Activated naive CD8-positive, alpha-beta T cell treated with anti-CD3 and anti-CD28 coated beads, Interleukin-2, amount 10 ng/mL, durations not matched to agents 7 days and 5 days (primary cell): ENCODE results near the gene SFXN3. TPM values are rescaled to one million over a fixed set of nuclear protein-coding genes. Genes with fewer than 3 reads are reported as not detected.

Source experiments
- ATAC-seq: fragments of 150-1000 bp; cut with Tn5 transposase; one replicate; pipeline ENCODE4 v1.10.0; 2021; ENCODE audit warnings: low read depth, moderate library complexity
- POLR2A ChIA-PET: fragments of 350-600 bp; sonication (Branson Sonifier 250); formaldehyde crosslinking; loops from one replicate; lab custom pipeline; 2021; ENCODE audit warnings: antibody characterized with exemption; lab: Charles Lee
- DNase-seq: peaks from one replicate; pipeline ENCODE4 v3.0.0; 2021
- H3K27ac Mint-ChIP-seq: one replicate; pipeline ENCODE4 v1.8.0; 2022; ENCODE audit warnings: mild to moderate bottlenecking, mixed read lengths
- H3K27me3 Mint-ChIP-seq: one replicate; pipeline ENCODE4 v1.8.0; 2022; ENCODE audit warnings: mild to moderate bottlenecking, moderate library complexity, mixed read lengths
- H3K36me3 Mint-ChIP-seq: one replicate; pipeline ENCODE4 v1.8.0; 2021; ENCODE audit warnings: mild to moderate bottlenecking, mixed read lengths
- H3K4me1 Mint-ChIP-seq: one replicate; pipeline ENCODE4 v1.8.0; 2021; ENCODE audit warnings: mixed read lengths
- H3K4me3 Mint-ChIP-seq: one replicate; pipeline ENCODE4 v1.8.0; 2022; ENCODE audit warnings: mild to moderate bottlenecking, moderate library complexity, mixed read lengths
- H3K9me3 Mint-ChIP-seq: one replicate; pipeline ENCODE4 v1.8.0; 2021; ENCODE audit warnings: mixed read lengths
- total RNA-seq, 2 experiments: library from RNA; stranded (reverse); gene quantifications; one replicate each; pipeline ENCODE4 v1.2.3, GENCODE V29; 2021

The SFXN3 gene
- total RNA-seq: 10 to 100 TPM; 66.1 to 68.6 TPM

GRCh38 chr10:101031128-101031795 is at the start of gene SFXN3, which contains the start of gene PDZD7:
Gene SFXN3, plus strand, starts transcription at chr10:101031234. Its CDS starts 3,461 bp downstream, at chr10:101034695.
Gene PDZD7, minus strand, starts transcription at chr10:101031129. Its CDS starts 910 bp downstream, at chr10:101030219.
- Mint-ChIP-seq H3K27me3 (peaks cover 10% of the 10 kb centered on the region), H3K27ac (peak within 1 kb of the TSS; percentile 95), H3K4me1 (peaks cover 20% of the 10 kb centered on the region), H3K36me3 (peaks cover 4% of the 10 kb centered on the region), H3K9me3 (no peaks in the 10 kb centered on the region), H3K4me3 (peak within 1 kb of the TSS; percentile 87)
- POLR2A ChIA-PET: interaction anchor here (0.5 to 3.2 kb wide), 13 partner anchors 8 to 118 kb away, joined by 3 to 33 read pairs (median 3); partner anchors contain the start of gene SLF2
- DNase-seq (peak; percentile 98), ATAC-seq (peak; percentile 88)

- no peak for DNase-seq
- H3K36me3 Mint-ChIP-seq: peaks cover 6% of the 10 kb centered on the region
- no peak overlapping the region for H3K4me3 Mint-ChIP-seq
- POLR2A ChIA-PET: no interaction called here
- no peak for ATAC-seq
- no peak overlapping the region for H3K27ac Mint-ChIP-seq
- peaks cover 11% of the 10 kb centered on the region for H3K4me1 Mint-ChIP-seq
- H3K9me3 Mint-ChIP-seq: no peaks in the 10 kb centered on the region
- H3K27me3 Mint-ChIP-seq: no peaks in the 10 kb centered on the region
Measured at GRCh38 chr10:100982916-100983830, 47.9 kb upstream of the SFXN3 start.

GRCh38 chr10:100983868-100984671 is 47.0 kb upstream of the SFXN3 start:
- Mint-ChIP-seq H3K4me1 (peaks cover 11% of the 10 kb centered on the region), H3K27ac (no peak overlapping the region), H3K9me3 (no peaks in the 10 kb centered on the region), H3K4me3 (no peak overlapping the region), H3K27me3 (no peaks in the 10 kb centered on the region), H3K36me3 (peaks cover 6% of the 10 kb centered on the region)
- POLR2A ChIA-PET: no interaction called here
- ATAC-seq (no peak), DNase-seq (peak; percentile 14)

GRCh38 chr10:100984672-100985177 is 46.3 kb upstream of the SFXN3 start:
- ATAC-seq (no peak), DNase-seq (peak; percentile 10)
- Mint-ChIP-seq H3K9me3 (no peaks in the 10 kb centered on the region), H3K27ac (no peak overlapping the region), H3K27me3 (no peaks in the 10 kb centered on the region), H3K36me3 (peaks cover 6% of the 10 kb centered on the region), H3K4me3 (no peak overlapping the region), H3K4me1 (peaks cover 12% of the 10 kb centered on the region)
- POLR2A ChIA-PET: interaction anchor here (5.1 kb wide), 1 partner anchor 13 kb away, joined by 36 read pairs; the partner anchor contains the start of gene LZTS2

- Mint-ChIP-seq H3K9me3 (no peaks in the 10 kb centered on the region), H3K4me1 (peaks cover 13% of the 10 kb centered on the region), H3K4me3 (no peak overlapping the region), H3K36me3 (peaks cover 7% of the 10 kb centered on the region), H3K27ac (no peak overlapping the region), H3K27me3 (no peaks in the 10 kb centered on the region)
- POLR2A ChIA-PET: interaction anchor here (5.1 kb wide), 1 partner anchor 13 kb away, joined by 36 read pairs; the partner anchor contains the start of gene LZTS2
- ATAC-seq (no peak), DNase-seq (peak; percentile 1)
Measured at GRCh38 chr10:100985336-100985735, 45.7 kb upstream of the SFXN3 start.

GRCh38 chr10:100986623-100986951 is 44.4 kb upstream of the SFXN3 start:
- Mint-ChIP-seq H3K4me1 (peaks cover 17% of the 10 kb centered on the region), H3K36me3 (peaks cover 19% of the 10 kb centered on the region), H3K27me3 (no peaks in the 10 kb centered on the region), H3K27ac (peak overlapping the region; percentile 76), H3K9me3 (no peaks in the 10 kb centered on the region), H3K4me3 (peak overlapping the region; percentile 98)
- POLR2A ChIA-PET: interaction anchor here (1.8 to 5.1 kb wide), 2 partner anchors 11 to 21 kb away, joined by 4 to 36 read pairs; partner anchors contain the start of gene LZTS2
- DNase-seq (no peak), ATAC-seq (no peak)

GRCh38 chr10:100986952-100987684 is 43.9 kb upstream of the SFXN3 start, which contains the start of the genes MRPL43 and TWNK:
Gene MRPL43, minus strand, starts transcription at chr10:100987497. Its CDS starts 54 bp downstream, at chr10:100987443.
Gene TWNK, plus strand, starts transcription at chr10:100987543. Its CDS starts 668 bp downstream, at chr10:100988211.
- peak within 1 kb of the TSS; percentile 98 for H3K4me3 Mint-ChIP-seq
- POLR2A ChIA-PET: interaction anchor here (1.8 to 5.1 kb wide), 2 partner anchors 11 to 21 kb away, joined by 4 to 36 read pairs; partner anchors contain the start of gene LZTS2
- H3K36me3 Mint-ChIP-seq: peaks cover 19% of the 10 kb centered on the region
- H3K27me3 Mint-ChIP-seq: no peaks in the 10 kb centered on the region
- H3K4me1 Mint-ChIP-seq: peaks cover 17% of the 10 kb centered on the region
- H3K27ac Mint-ChIP-seq: peak within 1 kb of the TSS; percentile 76
- ATAC-seq (peak; percentile 92), DNase-seq (peak; percentile 85)
- H3K9me3 Mint-ChIP-seq: no peaks in the 10 kb centered on the region

- peaks cover 18% of the 10 kb centered on the region for H3K4me1 Mint-ChIP-seq
- peaks cover 19% of the 10 kb centered on the region for H3K36me3 Mint-ChIP-seq
- POLR2A ChIA-PET: interaction anchor here (5.1 kb wide), 1 partner anchor 10 kb away, joined by 36 read pairs; the partner anchor contains the start of gene LZTS2
- ATAC-seq (peak; percentile 6), DNase-seq (no peak)
- no peaks in the 10 kb centered on the region for H3K9me3 Mint-ChIP-seq
- H3K27me3 Mint-ChIP-seq: no peaks in the 10 kb centered on the region
- peak overlapping the region; percentile 98 for H3K4me3 Mint-ChIP-seq
- H3K27ac Mint-ChIP-seq: peak overlapping the region; percentile 76
Measured at GRCh38 chr10:100987685-100988049, 43.4 kb upstream of the SFXN3 start.

- POLR2A ChIA-PET: interaction anchor here (5.1 kb wide), 1 partner anchor 10 kb away, joined by 36 read pairs; the partner anchor contains the start of gene LZTS2
- ATAC-seq (no peak), DNase-seq (no peak)
- H3K36me3 Mint-ChIP-seq: peaks cover 22% of the 10 kb centered on the region
- H3K9me3 Mint-ChIP-seq: no peaks in the 10 kb centered on the region
- H3K27me3 Mint-ChIP-seq: no peaks in the 10 kb centered on the region
- H3K4me3 Mint-ChIP-seq: peak overlapping the region; percentile 98
- H3K4me1 Mint-ChIP-seq: peaks cover 18% of the 10 kb centered on the region
- no peak overlapping the region for H3K27ac Mint-ChIP-seq
Measured at GRCh38 chr10:100988166-100988565, 42.9 kb upstream of the SFXN3 start.

- H3K27ac Mint-ChIP-seq: no peak overlapping the region
- no peaks in the 10 kb centered on the region for H3K27me3 Mint-ChIP-seq
- H3K4me3 Mint-ChIP-seq: no peak overlapping the region
- POLR2A ChIA-PET: interaction anchor here (5.1 kb wide), 1 partner anchor 9 kb away, joined by 36 read pairs; the partner anchor contains the start of gene LZTS2
- no peaks in the 10 kb centered on the region for H3K9me3 Mint-ChIP-seq
- H3K36me3 Mint-ChIP-seq: peaks cover 22% of the 10 kb centered on the region
- H3K4me1 Mint-ChIP-seq: peaks cover 18% of the 10 kb centered on the region
- DNase-seq (no peak), ATAC-seq (no peak)
Measured at GRCh38 chr10:100989088-100989487, 41.9 kb upstream of the SFXN3 start.

GRCh38 chr10:100993986-100994708 is 36.9 kb upstream of the SFXN3 start:
- ATAC-seq (no peak), DNase-seq (no peak)
- H3K36me3 Mint-ChIP-seq: peaks cover 16% of the 10 kb centered on the region
- H3K27ac Mint-ChIP-seq: peak overlapping the region; percentile 34
- H3K4me3 Mint-ChIP-seq: no peak overlapping the region
- no peaks in the 10 kb centered on the region for H3K27me3 Mint-ChIP-seq
- POLR2A ChIA-PET: interaction anchor here (1.3 kb wide), 1 partner anchor 81 kb away, joined by 3 read pairs; the partner anchor contains the start of gene SLF2
- peaks cover 23% of the 10 kb centered on the region for H3K4me1 Mint-ChIP-seq
- no peaks in the 10 kb centered on the region for H3K9me3 Mint-ChIP-seq
